GM23338 (cell line): ENCODE data around the gene GNS. TPM values are rescaled to one million over a fixed set of nuclear protein-coding genes. Genes with fewer than 3 reads are reported as not detected.

Source experiments
- ATAC-seq: fragments of 200-7000 bp; cut with Tn5 transposase; 3 replicates; pipeline ENCODE4 v1.9.1; 2020
- DNase-seq: peaks from one replicate; pipeline ENCODE4 v3.0.0-alpha.2; 2015; ENCODE audit warnings: low spot score
- H2AFZ ChIP-seq: fragments of 200-600 bp; sonication (generic); 2 replicates; pipeline ENCODE4 v1.8.0; 2016; ENCODE audit warnings: antibody characterized with exemption, mild to moderate bottlenecking, moderate library complexity
- H3F3A ChIP-seq: fragments of 200-600 bp; sonication (generic); replicated peaks from 2 replicates; pipeline ENCODE4 v1.8.0; 2017; ENCODE audit warnings: antibody characterized with exemption, mixed run types, low read depth
- H3K27ac ChIP-seq: fragments of 200-600 bp; sonication (generic); 2 replicates; pipeline ENCODE4 v1.6.1; 2016; ENCODE audit warnings: low read depth
- H3K27me3 ChIP-seq: fragments of 200-600 bp; sonication (generic); 2 replicates; pipeline ENCODE4 v1.8.0; 2016; ENCODE audit warnings: mild to moderate bottlenecking, mixed run types, moderate library complexity; ENCODE audit not compliant: insufficient read depth
- H3K36me3 ChIP-seq: fragments of 200-600 bp; sonication (generic); 2 replicates; pipeline ENCODE4 v1.8.0; 2016; ENCODE audit warnings: mild to moderate bottlenecking; ENCODE audit not compliant: insufficient read depth
- H3K4me1 ChIP-seq: fragments of 200-600 bp; sonication (generic); 2 replicates; pipeline ENCODE4 v1.8.0; 2016; ENCODE audit warnings: mild to moderate bottlenecking, moderate library complexity; ENCODE audit not compliant: insufficient read depth
- H3K4me2 ChIP-seq: fragments of 200-600 bp; sonication (generic); 2 replicates; pipeline ENCODE4 v1.7.1; 2017; ENCODE audit warnings: mixed run types
- H3K4me3 ChIP-seq: fragments of 200-600 bp; sonication (generic); 2 replicates; pipeline ENCODE4 v1.6.1; 2016; ENCODE audit warnings: mixed run types
- H3K79me2 ChIP-seq: fragments of 200-600 bp; sonication (generic); replicated peaks from 2 replicates; pipeline ENCODE4 v1.8.0; 2017; ENCODE audit warnings: mild to moderate bottlenecking; ENCODE audit not compliant: insufficient read depth
- H3K9me2 ChIP-seq: fragments of 200-600 bp; sonication (generic); 2 replicates; pipeline ENCODE4 v1.8.0; 2017; ENCODE audit not compliant: insufficient read depth
- H4K20me1 ChIP-seq: fragments of 200-600 bp; sonication (generic); replicated peaks from 2 replicates; pipeline ENCODE4 v1.8.0; 2017; ENCODE audit warnings: mild to moderate bottlenecking; ENCODE audit not compliant: insufficient read depth
- H3K27ac Mint-ChIP-seq: 2 replicates; pipeline ENCODE4 v1.8.0; 2020; ENCODE audit warnings: inconsistent platforms, mild to moderate bottlenecking, moderate library complexity, mixed read lengths
- H3K27me3 Mint-ChIP-seq: 3 replicates; pipeline ENCODE4 v1.8.0; 2022; ENCODE audit warnings: low read depth, mild to moderate bottlenecking, moderate library complexity, mixed read lengths, inconsistent platforms; ENCODE audit not compliant: insufficient read depth, poor library complexity
- H3K36me3 Mint-ChIP-seq: 3 replicates; pipeline ENCODE4 v1.8.0; 2021; ENCODE audit warnings: low read depth, mild to moderate bottlenecking, inconsistent platforms, moderate library complexity, mixed read lengths
- H3K4me1 Mint-ChIP-seq: 3 replicates; pipeline ENCODE4 v1.8.0; 2020; ENCODE audit warnings: mild to moderate bottlenecking, inconsistent platforms, mixed read lengths
- H3K4me3 Mint-ChIP-seq: 3 replicates; pipeline ENCODE4 v1.8.0; 2021; ENCODE audit warnings: moderate library complexity, mild to moderate bottlenecking, inconsistent platforms, mixed read lengths
- H3K9me3 Mint-ChIP-seq: 3 replicates; pipeline ENCODE4 v1.8.0; 2020; ENCODE audit warnings: moderate library complexity, mild to moderate bottlenecking, inconsistent platforms, mixed read lengths
- NANOG ChIP-seq: IDR thresholded peaks from 2 replicates; pipeline ENCODE4 v1.6.1; 2016; ENCODE audit warnings: antibody characterized with exemption, borderline replicate concordance
- STAT1 ChIP-seq: IDR thresholded peaks from one replicate; pipeline ENCODE4 v1.6.1; 2016; ENCODE audit warnings: antibody characterized with exemption; ENCODE audit not compliant: unreplicated experiment
- ZNF114 ChIP-seq: fragments of 250-450 bp; sonication (Bioruptor Pico); IDR thresholded peaks from 2 replicates; pipeline ENCODE4 v1.5.0; 2020; ENCODE audit warnings: mild to moderate bottlenecking, moderate library complexity
- ZNF331 ChIP-seq: fragments of 250-450 bp; sonication (Bioruptor Pico); IDR thresholded peaks from 2 replicates; pipeline ENCODE4 v1.5.0; 2020; ENCODE audit warnings: low read depth, mild to moderate bottlenecking, moderate library complexity
- polyA plus RNA-seq: library from polyadenylated mRNA; unstranded; fragments of >200 nt; fragmentation: Nextera tagmentation; extraction: Ambion mirVana; gene quantifications from 2 replicates; pipeline ENCODE4 v1.2.1, GENCODE V29; 2016
- total RNA-seq: library from RNA; depleted of rRNA; stranded (reverse); fragments of >200 nt; shearing (Covaris generic); gene quantifications from 2 replicates; pipeline ENCODE4 v1.2.3, GENCODE V29; 2014
- TF ChIP-seq, protein P1 (sequence below): fragments of 250-450 bp; sonication (Bioruptor Pico); IDR thresholded peaks from 2 replicates; pipeline ENCODE4 v1.5.0; 2020; ENCODE audit warnings: mild to moderate bottlenecking, moderate library complexity
- TF ChIP-seq, protein P2 (sequence below): IDR thresholded peaks from one replicate; pipeline ENCODE4 v1.6.1; 2018; ENCODE audit warnings: antibody characterized with exemption; ENCODE audit not compliant: unreplicated experiment

GNS gene
- total and polyA plus RNA-seq, 2 experiments from 2014 or later: 12.3 to 34.9 TPM

DNA sequence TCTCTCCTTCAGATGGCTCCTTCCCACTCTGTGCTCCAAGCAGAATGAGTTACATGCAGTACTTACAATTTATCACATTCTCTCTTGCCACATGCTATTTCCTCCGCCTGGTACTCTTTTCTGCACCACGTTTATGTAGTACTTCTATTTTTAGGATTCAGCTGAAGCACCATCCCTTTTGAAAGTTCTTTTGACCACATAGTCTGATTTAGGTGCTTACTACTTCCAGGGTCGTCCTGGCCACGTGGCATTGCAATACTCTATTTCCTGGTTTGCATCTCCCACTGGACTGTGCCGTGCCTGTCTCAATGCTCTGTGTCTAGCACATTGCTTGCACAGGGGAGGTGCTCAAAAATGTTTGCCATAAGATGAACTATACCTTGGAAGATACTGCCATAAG lies 48.9 kb upstream of the GNS start (continued):
- TF ChIP-seq, protein P1, sequence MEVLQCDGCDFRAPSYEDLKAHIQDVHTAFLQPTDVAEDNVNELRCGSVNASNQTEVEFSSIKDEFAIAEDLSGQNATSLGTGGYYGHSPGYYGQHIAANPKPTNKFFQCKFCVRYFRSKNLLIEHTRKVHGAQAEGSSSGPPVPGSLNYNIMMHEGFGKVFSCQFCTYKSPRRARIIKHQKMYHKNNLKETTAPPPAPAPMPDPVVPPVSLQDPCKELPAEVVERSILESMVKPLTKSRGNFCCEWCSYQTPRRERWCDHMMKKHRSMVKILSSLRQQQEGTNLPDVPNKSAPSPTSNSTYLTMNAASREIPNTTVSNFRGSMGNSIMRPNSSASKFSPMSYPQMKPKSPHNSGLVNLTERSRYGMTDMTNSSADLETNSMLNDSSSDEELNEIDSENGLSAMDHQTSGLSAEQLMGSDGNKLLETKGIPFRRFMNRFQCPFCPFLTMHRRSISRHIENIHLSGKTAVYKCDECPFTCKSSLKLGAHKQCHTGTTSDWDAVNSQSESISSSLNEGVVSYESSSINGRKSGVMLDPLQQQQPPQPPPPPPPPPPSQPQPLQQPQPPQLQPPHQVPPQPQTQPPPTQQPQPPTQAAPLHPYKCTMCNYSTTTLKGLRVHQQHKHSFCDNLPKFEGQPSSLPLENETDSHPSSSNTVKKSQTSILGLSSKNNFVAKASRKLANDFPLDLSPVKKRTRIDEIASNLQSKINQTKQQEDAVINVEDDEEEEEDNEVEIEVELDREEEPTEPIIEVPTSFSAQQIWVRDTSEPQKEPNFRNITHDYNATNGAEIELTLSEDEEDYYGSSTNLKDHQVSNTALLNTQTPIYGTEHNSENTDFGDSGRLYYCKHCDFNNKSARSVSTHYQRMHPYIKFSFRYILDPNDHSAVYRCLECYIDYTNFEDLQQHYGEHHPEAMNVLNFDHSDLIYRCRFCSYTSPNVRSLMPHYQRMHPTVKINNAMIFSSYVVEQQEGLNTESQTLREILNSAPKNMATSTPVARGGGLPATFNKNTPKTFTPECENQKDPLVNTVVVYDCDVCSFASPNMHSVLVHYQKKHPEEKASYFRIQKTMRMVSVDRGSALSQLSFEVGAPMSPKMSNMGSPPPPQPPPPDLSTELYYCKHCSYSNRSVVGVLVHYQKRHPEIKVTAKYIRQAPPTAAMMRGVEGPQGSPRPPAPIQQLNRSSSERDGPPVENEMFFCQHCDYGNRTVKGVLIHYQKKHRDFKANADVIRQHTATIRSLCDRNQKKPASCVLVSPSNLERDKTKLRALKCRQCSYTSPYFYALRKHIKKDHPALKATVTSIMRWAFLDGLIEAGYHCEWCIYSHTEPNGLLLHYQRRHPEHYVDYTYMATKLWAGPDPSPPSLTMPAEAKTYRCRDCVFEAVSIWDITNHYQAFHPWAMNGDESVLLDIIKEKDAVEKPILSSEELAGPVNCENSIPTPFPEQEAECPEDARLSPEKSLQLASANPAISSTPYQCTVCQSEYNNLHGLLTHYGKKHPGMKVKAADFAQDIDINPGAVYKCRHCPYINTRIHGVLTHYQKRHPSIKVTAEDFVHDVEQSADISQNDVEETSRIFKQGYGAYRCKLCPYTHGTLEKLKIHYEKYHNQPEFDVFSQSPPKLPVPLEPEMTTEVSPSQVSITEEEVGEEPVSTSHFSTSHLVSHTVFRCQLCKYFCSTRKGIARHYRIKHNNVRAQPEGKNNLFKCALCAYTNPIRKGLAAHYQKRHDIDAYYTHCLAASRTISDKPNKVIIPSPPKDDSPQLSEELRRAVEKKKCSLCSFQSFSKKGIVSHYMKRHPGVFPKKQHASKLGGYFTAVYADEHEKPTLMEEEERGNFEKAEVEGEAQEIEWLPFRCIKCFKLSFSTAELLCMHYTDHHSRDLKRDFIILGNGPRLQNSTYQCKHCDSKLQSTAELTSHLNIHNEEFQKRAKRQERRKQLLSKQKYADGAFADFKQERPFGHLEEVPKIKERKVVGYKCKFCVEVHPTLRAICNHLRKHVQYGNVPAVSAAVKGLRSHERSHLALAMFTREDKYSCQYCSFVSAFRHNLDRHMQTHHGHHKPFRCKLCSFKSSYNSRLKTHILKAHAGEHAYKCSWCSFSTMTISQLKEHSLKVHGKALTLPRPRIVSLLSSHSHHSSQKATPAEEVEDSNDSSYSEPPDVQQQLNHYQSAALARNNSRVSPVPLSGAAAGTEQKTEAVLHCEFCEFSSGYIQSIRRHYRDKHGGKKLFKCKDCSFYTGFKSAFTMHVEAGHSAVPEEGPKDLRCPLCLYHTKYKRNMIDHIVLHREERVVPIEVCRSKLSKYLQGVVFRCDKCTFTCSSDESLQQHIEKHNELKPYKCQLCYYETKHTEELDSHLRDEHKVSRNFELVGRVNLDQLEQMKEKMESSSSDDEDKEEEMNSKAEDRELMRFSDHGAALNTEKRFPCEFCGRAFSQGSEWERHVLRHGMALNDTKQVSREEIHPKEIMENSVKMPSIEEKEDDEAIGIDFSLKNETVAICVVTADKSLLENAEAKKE (CRISPR knock-in tag): no peak

DNA sequence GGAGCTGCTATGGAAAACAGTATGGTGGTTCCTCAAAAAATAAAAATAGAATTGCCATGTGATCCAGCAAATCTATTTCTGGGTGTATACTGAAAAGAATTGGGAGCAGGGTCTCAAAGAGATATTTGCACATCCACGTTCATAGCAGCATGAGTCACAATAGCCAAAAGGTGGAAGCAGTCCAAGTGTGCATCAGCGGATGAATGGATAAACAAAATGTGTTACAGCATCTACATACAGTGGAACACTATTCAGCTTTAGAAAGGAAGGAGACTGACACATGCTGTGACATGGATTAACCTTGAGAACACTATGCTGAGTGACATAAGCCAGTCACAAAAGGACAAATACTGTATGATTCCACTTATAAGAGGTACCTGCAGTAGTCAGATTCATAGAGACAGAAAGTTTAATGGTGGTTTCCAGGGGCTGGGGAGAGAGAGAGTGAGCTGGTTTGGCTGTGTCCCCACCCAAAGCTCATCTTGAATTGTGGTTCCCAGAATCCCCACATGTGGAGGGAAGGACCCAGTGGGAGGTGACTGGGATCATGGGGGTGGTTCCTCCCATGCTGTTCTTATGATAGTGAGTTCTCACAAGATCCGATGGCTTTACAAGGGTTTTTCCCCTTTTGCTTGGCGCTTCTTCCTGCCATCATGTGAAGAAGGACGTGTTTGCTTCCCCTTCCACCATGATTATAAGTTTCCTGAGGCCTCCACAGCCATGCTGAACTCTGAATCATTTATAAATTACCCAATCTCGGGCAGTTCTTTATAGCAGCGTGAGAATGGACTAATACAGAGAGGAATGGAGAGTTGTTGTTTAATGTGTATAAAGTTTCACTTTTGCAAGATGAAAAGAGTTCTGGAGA lies 47.6 kb upstream of the GNS start:
- H3K9me3 Mint-ChIP-seq: no peaks in the 10 kb centered on the region
- ATAC-seq: no peak
- TF ChIP-seq NANOG (no peak), STAT1 (no peak), ZNF114 (CRISPR knock-in tag) (no peak), ZNF331 (CRISPR knock-in tag) (no peak)
- TF ChIP-seq, protein P2, sequence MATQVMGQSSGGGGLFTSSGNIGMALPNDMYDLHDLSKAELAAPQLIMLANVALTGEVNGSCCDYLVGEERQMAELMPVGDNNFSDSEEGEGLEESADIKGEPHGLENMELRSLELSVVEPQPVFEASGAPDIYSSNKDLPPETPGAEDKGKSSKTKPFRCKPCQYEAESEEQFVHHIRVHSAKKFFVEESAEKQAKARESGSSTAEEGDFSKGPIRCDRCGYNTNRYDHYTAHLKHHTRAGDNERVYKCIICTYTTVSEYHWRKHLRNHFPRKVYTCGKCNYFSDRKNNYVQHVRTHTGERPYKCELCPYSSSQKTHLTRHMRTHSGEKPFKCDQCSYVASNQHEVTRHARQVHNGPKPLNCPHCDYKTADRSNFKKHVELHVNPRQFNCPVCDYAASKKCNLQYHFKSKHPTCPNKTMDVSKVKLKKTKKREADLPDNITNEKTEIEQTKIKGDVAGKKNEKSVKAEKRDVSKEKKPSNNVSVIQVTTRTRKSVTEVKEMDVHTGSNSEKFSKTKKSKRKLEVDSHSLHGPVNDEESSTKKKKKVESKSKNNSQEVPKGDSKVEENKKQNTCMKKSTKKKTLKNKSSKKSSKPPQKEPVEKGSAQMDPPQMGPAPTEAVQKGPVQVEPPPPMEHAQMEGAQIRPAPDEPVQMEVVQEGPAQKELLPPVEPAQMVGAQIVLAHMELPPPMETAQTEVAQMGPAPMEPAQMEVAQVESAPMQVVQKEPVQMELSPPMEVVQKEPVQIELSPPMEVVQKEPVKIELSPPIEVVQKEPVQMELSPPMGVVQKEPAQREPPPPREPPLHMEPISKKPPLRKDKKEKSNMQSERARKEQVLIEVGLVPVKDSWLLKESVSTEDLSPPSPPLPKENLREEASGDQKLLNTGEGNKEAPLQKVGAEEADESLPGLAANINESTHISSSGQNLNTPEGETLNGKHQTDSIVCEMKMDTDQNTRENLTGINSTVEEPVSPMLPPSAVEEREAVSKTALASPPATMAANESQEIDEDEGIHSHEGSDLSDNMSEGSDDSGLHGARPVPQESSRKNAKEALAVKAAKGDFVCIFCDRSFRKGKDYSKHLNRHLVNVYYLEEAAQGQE: no peak

More for the DNA sequence above, 47.6 kb upstream of the GNS start:
- no peak overlapping the region for H3K4me2 ChIP-seq
- no peaks in the 10 kb centered on the region for H3K4me1 Mint-ChIP-seq
- no peak overlapping the region for H3K4me3 ChIP-seq
- no peak overlapping the region for H2AFZ ChIP-seq
- no peaks in the 10 kb centered on the region for H3K36me3 Mint-ChIP-seq
- H3K79me2 ChIP-seq: no peaks in the 10 kb centered on the region
- no peaks in the 10 kb centered on the region for H4K20me1 ChIP-seq
- H3K4me3 Mint-ChIP-seq: no peak overlapping the region
- no peaks in the 10 kb centered on the region for H3F3A ChIP-seq
- no peak overlapping the region for H3K27ac ChIP-seq
- no peaks in the 10 kb centered on the region for H3K27me3 Mint-ChIP-seq
- H3K36me3 ChIP-seq: no peaks in the 10 kb centered on the region
- H3K27ac Mint-ChIP-seq: no peak overlapping the region
- no peak for DNase-seq
- H3K27me3 ChIP-seq: no peaks in the 10 kb centered on the region
- H3K9me2 ChIP-seq: no peaks in the 10 kb centered on the region
- no peaks in the 10 kb centered on the region for H3K4me1 ChIP-seq
